GM12878 (cell line): ENCODE data around the gene MTAP. TPM values are rescaled to one million over a fixed set of nuclear protein-coding genes. Genes with fewer than 3 reads are reported as not detected.

ENCODE experiments used
- ATAC-seq: fragments of 200-7000 bp; cut with Tn5 transposase; 3 replicates; pipeline ENCODE4 v1.9.1; 2020; ENCODE audit warnings: mild to moderate bottlenecking, moderate library complexity
- BruUV-seq: library from RNA; stranded (reverse); fragments of 400-500 nt; replicated peaks from 2 replicates; lab custom pipeline; 2021; lab: Mats Ljungman, UMichigan
- CTCF ChIA-PET: fragments of 300-600 bp; sonication (Branson Sonifier 250); formaldehyde crosslinking; extraction: SDS; loops from one replicate; lab custom pipeline; 2021; ENCODE audit warnings: inconsistent platforms; lab: Yijun Ruan, JAX
- POLR2A ChIA-PET: fragments of 350-600 bp; formaldehyde crosslinking; extraction: SDS; loops from one replicate; lab custom pipeline; 2021; ENCODE audit warnings: inconsistent platforms; lab: Charles Lee
- RAD21 ChIA-PET: fragments of 300-600 bp; sonication (Branson Sonifier 250); formaldehyde crosslinking; loops from one replicate; lab custom pipeline; 2023; ENCODE audit warnings: antibody characterized with exemption; ENCODE audit not compliant: unreplicated experiment; lab: Charles Lee
- SMC1A ChIA-PET: fragments of 300-600 bp; sonication (Branson Sonifier 250); formaldehyde crosslinking; loops from one replicate; lab custom pipeline; 2023; ENCODE audit not compliant: unreplicated experiment, uncharacterized antibody; lab: Charles Lee
- DNase-seq: peaks from one replicate; pipeline ENCODE4 v3.0.0-alpha.2; 2011; ENCODE audit warnings: low read depth, low spot score
- FAIRE-seq: peaks from 3 replicates; lab custom pipeline; 2011; peaks lifted over from hg19 to GRCh38; lab: Jason Lieb, UNC
- H2AFZ ChIP-seq: 2 replicates; pipeline ENCODE4 v1.6.0; 2011; ENCODE audit warnings: low read depth, low read length, control low read depth; ENCODE audit not compliant: control insufficient read depth
- H3K27ac ChIP-seq: 2 replicates; pipeline ENCODE4 v1.5.1; 2011; ENCODE audit warnings: control low read depth; ENCODE audit not compliant: control insufficient read depth, insufficient read depth
- H3K27me3 ChIP-seq, 2 experiments: replicated peaks in 1 of 2; 2 replicates each; pipeline versions ENCODE4 v1.6.0 to v1.6.1; 2011; ENCODE audit warnings: low read length in 1 of 2; ENCODE audit not compliant: control insufficient read depth in 2 of 2, insufficient read depth in 2 of 2
- H3K36me3 ChIP-seq, 2 experiments: 2 replicates each; pipeline ENCODE4 v1.5.1; 2011; ENCODE audit warnings: low read length in 1 of 2; ENCODE audit not compliant: control insufficient read depth in 2 of 2, insufficient read depth in 2 of 2
- H3K4me1 ChIP-seq: 2 replicates; pipeline ENCODE4 v1.6.1; 2011; ENCODE audit warnings: mild to moderate bottlenecking, low read length, moderate library complexity, mixed read lengths; ENCODE audit not compliant: control insufficient read depth, insufficient read depth
- H3K4me2 ChIP-seq: 2 replicates; pipeline ENCODE4 v1.6.0; 2011; ENCODE audit warnings: control low read depth; ENCODE audit not compliant: control insufficient read depth, insufficient read depth
- H3K4me3 ChIP-seq: fragments of 200-600 bp; sonication (generic); 2 replicates; pipeline ENCODE4 v1.5.1; 2016
- H3K79me2 ChIP-seq: 2 replicates; pipeline ENCODE4 v1.6.0; 2011; ENCODE audit warnings: low read length; ENCODE audit not compliant: control insufficient read depth, insufficient read depth
- H3K9ac ChIP-seq: 2 replicates; pipeline ENCODE4 v1.8.0; 2011; ENCODE audit warnings: low read length, control low read depth, mixed read lengths; ENCODE audit not compliant: control insufficient read depth, insufficient read depth
- H3K9me3 ChIP-seq: replicated peaks from 3 replicates; pipeline ENCODE4 v1.5.1; 2011; ENCODE audit warnings: mild to moderate bottlenecking, low read length; ENCODE audit not compliant: control insufficient read depth, insufficient read depth
- H4K20me1 ChIP-seq: 2 replicates; pipeline ENCODE4 v1.6.0; 2011; ENCODE audit not compliant: control insufficient read depth, insufficient read depth
- ATF2 ChIP-seq: IDR thresholded peaks from 2 replicates; pipeline ENCODE4 v1.6.1; 2012; ENCODE audit warnings: low read length, inconsistent platforms
- BMI1 ChIP-seq: fragments of 450-650 bp; IDR thresholded peaks from 2 replicates; pipeline ENCODE4 v1.6.1; 2016; ENCODE audit warnings: mild to moderate bottlenecking, moderate library complexity, borderline replicate concordance
- CBX3 ChIP-seq: fragments of 200-600 bp; sonication (generic); IDR thresholded peaks from 2 replicates; pipeline ENCODE4 v1.6.1; 2016; ENCODE audit warnings: low read depth, borderline replicate concordance
- CEBPB ChIP-seq, 2 experiments: fragments of 150-350 bp in 1 of 2; IDR thresholded peaks; 2 replicates each; pipeline ENCODE4 v1.6.1; 2012 to 2014; ENCODE audit warnings: low read depth in 2 of 2, low read length in 2 of 2, borderline replicate concordance in 1 of 2, inconsistent platforms in 1 of 2
- GATAD2B ChIP-seq: fragments of 450-650 bp; conservative IDR thresholded peaks from 2 replicates; pipeline ENCODE4 v1.6.1; 2017; ENCODE audit warnings: low read depth, mild to moderate bottlenecking, moderate library complexity
- HDGF ChIP-seq: fragments of 450-650 bp; IDR thresholded peaks from 2 replicates; pipeline ENCODE4 v1.6.1; 2016; ENCODE audit warnings: antibody characterized with exemption
- IKZF1 ChIP-seq: fragments of 450-650 bp; conservative IDR thresholded peaks from 2 replicates; pipeline ENCODE4 v1.6.1; 2017; ENCODE audit warnings: antibody characterized with exemption, mild to moderate bottlenecking
- LARP7 ChIP-seq: fragments of 450-650 bp; IDR thresholded peaks from 2 replicates; pipeline ENCODE4 v1.6.1; 2017; ENCODE audit warnings: mild to moderate bottlenecking
- NR2C2 ChIP-seq: IDR thresholded peaks from 2 replicates; pipeline ENCODE4 v1.6.1; 2011; ENCODE audit warnings: borderline replicate concordance, low read depth; ENCODE audit not compliant: control insufficient read depth, insufficient read length
- PAX5 ChIP-seq: IDR thresholded peaks from 2 replicates; pipeline ENCODE4 v1.6.1; 2011; ENCODE audit warnings: low read depth, low read length, borderline replicate concordance
- POU2F2 ChIP-seq: IDR thresholded peaks from 3 replicates; pipeline ENCODE4 v1.6.1; 2011; ENCODE audit warnings: low read depth, mild to moderate bottlenecking, low read length, borderline replicate concordance
- SREBF2 ChIP-seq: IDR thresholded peaks from 2 replicates; pipeline ENCODE4 v1.6.1; 2012; ENCODE audit warnings: mild to moderate bottlenecking, low read length
- SRF ChIP-seq, 2 experiments: IDR thresholded peaks; 2 replicates each; pipeline ENCODE4 v1.6.1; 2011; ENCODE audit warnings: low read depth in 2 of 2, low read length in 2 of 2, mild to moderate bottlenecking in 1 of 2, moderate library complexity in 1 of 2
- TCF3 ChIP-seq: IDR thresholded peaks from 2 replicates; pipeline ENCODE4 v1.6.1; 2012; ENCODE audit warnings: low read depth, mild to moderate bottlenecking, low read length, borderline replicate concordance; ENCODE audit not compliant: insufficient read depth
- ZNF217 ChIP-seq: fragments of 450-650 bp; IDR thresholded peaks from 2 replicates; pipeline ENCODE4 v1.6.1; 2017; ENCODE audit warnings: antibody characterized with exemption, mild to moderate bottlenecking
- WGBS: methylation state at CpG from one replicate; pipeline ENCODE4 v1.1.6; 2016; ENCODE audit warnings: low lambda C conversion rate; ENCODE audit not compliant: insufficient replicate concordance, insufficient coverage; ENCODE audit errors: missing lambda C conversion rate; 5-methylcytosine and 5-hydroxymethylcytosine counted together
- in situ Hi-C: fragments of 300-500 bp; cut with MboI; formaldehyde crosslinking; loops from 9 replicates; pipeline ENCODE4 v1.14.3; 2018; ENCODE audit warnings: mixed read lengths
- intact Hi-C: fragments of 100-400 bp; cut with micrococcal nuclease; formaldehyde crosslinking; loops from one replicate; pipeline ENCODE4 v1.14.2; 2022; ENCODE audit not compliant: unreplicated experiment
- polyA plus RNA-seq, 11 experiments: library from polyadenylated mRNA; depleted of rRNA in 4 of 11; unstranded in 6 of 11; stranded (reverse) in 5 of 11; fragments of >200 nt; fragmentation: Nextera tagmentation in 4 of 11; fragmentation: Illumina TruSeq in 1 of 11; extraction: Ambion mirVana in 4 of 11; extraction: Trizol in 1 of 11; gene quantifications; 1 replicate in 1 of 11; 2 replicates in 10 of 11; pipeline versions ENCODE4 v1.2.1 to v1.2.3, GENCODE V29; 2011 to 2016; ENCODE audit warnings: inconsistent platforms in 2 of 11, missing spikeins in 2 of 11, low read depth in 1 of 11
- total RNA-seq, 4 experiments: library from RNA; depleted of rRNA in 3 of 4; stranded (reverse); fragments of >200 nt in 3 of 4; fragmentation: Illumina TruSeq in 1 of 4; extraction: Trizol in 1 of 4; gene quantifications; 2 replicates each; pipeline versions ENCODE4 v1.2.1 to v1.2.3, GENCODE V29; 2013 to 2021
- TF ChIP-seq, protein P1 (sequence below), 3 experiments: IDR thresholded peaks in 2 of 3; conservative IDR thresholded peaks in 1 of 3; 2 replicates each; pipeline ENCODE4 v1.5.1; 2011; ENCODE audit warnings: low read depth in 3 of 3, low read length in 3 of 3, mild to moderate bottlenecking in 3 of 3, control low read depth in 2 of 3, moderate library complexity in 2 of 3, inconsistent platforms in 1 of 3, mixed read lengths in 1 of 3; ENCODE audit not compliant: control insufficient read depth in 2 of 3, insufficient read depth in 1 of 3; ENCODE audit errors: extremely low read depth in 1 of 3
- TF ChIP-seq, protein P2 (sequence below): fragments of 450-650 bp; IDR thresholded peaks from 2 replicates; pipeline ENCODE4 v1.6.1; 2014; ENCODE audit warnings: mild to moderate bottlenecking

Gene MTAP
- total and polyA plus RNA-seq, 10 of the 15 experiments (the other 5 are each of a cell fraction or from before 2014, with no cell fraction given), result 16.4 to 29.9 (median 22.6) TPM

DNA sequence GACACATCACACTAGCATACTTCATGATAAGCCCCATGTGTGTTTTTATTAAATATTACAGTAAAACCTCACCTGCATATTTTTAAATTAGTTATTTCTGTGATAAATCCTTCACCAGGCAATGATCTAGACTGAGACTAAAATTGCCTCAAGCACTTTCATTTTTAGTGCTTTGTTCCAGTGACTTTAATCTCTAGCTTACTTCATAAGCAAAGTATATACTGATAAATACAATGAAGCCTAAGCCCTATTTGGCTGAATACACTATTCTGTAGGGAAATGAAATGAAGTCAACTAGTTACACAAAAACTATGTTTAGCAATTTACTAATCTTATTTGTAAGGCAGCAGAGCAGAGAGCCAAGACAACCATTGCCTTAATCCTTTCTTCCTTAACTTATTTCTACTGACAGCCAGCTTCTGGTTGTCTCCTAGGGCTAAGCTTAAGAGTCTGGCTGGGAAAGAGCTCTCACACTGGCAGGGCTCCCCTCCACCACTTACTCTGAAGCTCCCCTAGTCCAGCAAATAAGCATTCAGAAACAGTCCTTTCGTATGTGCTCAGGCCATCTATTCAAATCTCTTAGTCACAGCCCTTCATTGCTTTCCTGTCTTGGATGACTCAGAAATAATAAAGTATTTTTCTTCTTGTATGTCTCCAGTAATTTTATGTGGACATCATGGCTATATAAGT is 31.4 kb upstream of the MTAP start:
- Histone ChIP-seq H3K27ac (no peak overlapping the region), H3K9ac (no peak overlapping the region), H2AFZ (no peak overlapping the region), H3K4me1 (no peaks in the 10 kb centered on the region), H3K4me2 (no peak overlapping the region), H3K79me2 (no peaks in the 10 kb centered on the region), H3K4me3 (no peak overlapping the region), H3K36me3 (no peaks in the 10 kb centered on the region), H3K9me3 (no peaks in the 10 kb centered on the region), H3K27me3 (peaks cover 0 to 1% of the 10 kb centered on the region in 2 experiments; a peak in 1 of 4 replicates), H4K20me1 (no peaks in the 10 kb centered on the region)
- RAD21 ChIA-PET, result no interaction called here
- CTCF ChIA-PET, result interaction anchor here (0.7 to 1.6 kb wide), 3 partner anchors 18 to 489 kb away, joined by 3 to 4 read pairs (median 4); no protein-coding TSS in a partner anchor
- SMC1A ChIA-PET, result interaction anchor here (0.8 to 1.0 kb wide), 2 partner anchors 309 to 445 kb away, joined by 3 read pairs; no protein-coding TSS in a partner anchor
- POLR2A ChIA-PET, result no interaction called here
- no peak for ATAC-seq
- DNase-seq, result no peak
- no TSS peak for BruUV-seq
- intact Hi-C loops (no loop called here), in situ Hi-C loops (no loop called here)
- FAIRE-seq, result no peak
- 0% methylated on average over 1 of the region's 1 CpG for WGBS
- TF ChIP-seq SRF (IDR thresholded peaks at IDR 0.05; ENCODE audit: low read depth in 2 of 2, low read length in 2 of 2), result no peak
- TF ChIP-seq ZNF217, result no peak
- TF ChIP-seq TCF3, result no peak
- no peak for TF ChIP-seq BMI1
- TF ChIP-seq PAX5, result no peak
- TF ChIP-seq, protein P1, sequence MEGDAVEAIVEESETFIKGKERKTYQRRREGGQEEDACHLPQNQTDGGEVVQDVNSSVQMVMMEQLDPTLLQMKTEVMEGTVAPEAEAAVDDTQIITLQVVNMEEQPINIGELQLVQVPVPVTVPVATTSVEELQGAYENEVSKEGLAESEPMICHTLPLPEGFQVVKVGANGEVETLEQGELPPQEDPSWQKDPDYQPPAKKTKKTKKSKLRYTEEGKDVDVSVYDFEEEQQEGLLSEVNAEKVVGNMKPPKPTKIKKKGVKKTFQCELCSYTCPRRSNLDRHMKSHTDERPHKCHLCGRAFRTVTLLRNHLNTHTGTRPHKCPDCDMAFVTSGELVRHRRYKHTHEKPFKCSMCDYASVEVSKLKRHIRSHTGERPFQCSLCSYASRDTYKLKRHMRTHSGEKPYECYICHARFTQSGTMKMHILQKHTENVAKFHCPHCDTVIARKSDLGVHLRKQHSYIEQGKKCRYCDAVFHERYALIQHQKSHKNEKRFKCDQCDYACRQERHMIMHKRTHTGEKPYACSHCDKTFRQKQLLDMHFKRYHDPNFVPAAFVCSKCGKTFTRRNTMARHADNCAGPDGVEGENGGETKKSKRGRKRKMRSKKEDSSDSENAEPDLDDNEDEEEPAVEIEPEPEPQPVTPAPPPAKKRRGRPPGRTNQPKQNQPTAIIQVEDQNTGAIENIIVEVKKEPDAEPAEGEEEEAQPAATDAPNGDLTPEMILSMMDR (IDR thresholded peaks at IDR 0.05 in 2 of 3, conservative IDR thresholded peaks at IDR 0.05 in 1 of 3; ENCODE audit: control insufficient read depth in 2 of 3, extremely low read depth in 1 of 3, insufficient read depth in 1 of 3, low read depth in 3 of 3, low read length in 3 of 3), result no peak
- no peak for TF ChIP-seq ATF2
- no peak for TF ChIP-seq SREBF2
- TF ChIP-seq IKZF1, result no peak
- no peak for TF ChIP-seq GATAD2B
- no peak for TF ChIP-seq HDGF
- no peak for TF ChIP-seq CEBPB (IDR thresholded peaks at IDR 0.05; ENCODE audit: borderline replicate concordance in 1 of 2, low read depth in 2 of 2, low read length in 2 of 2)
- no peak for TF ChIP-seq NR2C2
- TF ChIP-seq POU2F2, result no peak
- TF ChIP-seq CBX3, result no peak
- TF ChIP-seq, protein P2, sequence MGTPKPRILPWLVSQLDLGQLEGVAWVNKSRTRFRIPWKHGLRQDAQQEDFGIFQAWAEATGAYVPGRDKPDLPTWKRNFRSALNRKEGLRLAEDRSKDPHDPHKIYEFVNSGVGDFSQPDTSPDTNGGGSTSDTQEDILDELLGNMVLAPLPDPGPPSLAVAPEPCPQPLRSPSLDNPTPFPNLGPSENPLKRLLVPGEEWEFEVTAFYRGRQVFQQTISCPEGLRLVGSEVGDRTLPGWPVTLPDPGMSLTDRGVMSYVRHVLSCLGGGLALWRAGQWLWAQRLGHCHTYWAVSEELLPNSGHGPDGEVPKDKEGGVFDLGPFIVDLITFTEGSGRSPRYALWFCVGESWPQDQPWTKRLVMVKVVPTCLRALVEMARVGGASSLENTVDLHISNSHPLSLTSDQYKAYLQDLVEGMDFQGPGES, result no peak
- TF ChIP-seq LARP7, result no peak
- TF ChIP-seq, all 136 proteins: peak for 0
